ENCODE data around the gene RESP18.
"Not testable (repeated sequence)": the region's sequence is repeated elsewhere in the genome, so short reads cannot be mapped to it uniquely, and the experiment has no call there.

Gene RESP18

DNA sequence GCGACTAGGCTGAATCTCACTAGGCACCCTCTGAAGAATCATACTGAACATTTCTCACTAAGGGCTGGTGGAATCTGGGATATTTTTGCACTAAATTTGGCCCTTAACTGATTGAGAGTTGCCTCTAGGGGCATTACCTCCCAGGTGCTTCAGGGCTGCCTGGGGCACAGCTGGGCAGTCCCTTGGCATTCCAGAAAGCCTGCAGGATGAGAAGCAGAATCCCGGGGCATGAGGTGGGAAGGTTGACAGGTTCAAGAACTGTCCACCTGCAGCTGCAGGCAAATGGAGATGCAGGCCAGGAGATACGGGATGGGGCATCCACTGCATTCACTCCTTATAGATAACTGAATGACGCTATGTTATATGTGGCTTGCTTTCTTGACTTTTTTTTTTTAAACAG, 7.4 kb downstream of the RESP18 start:
- no peak for DNase-seq

GRCh38 chr2:219323434-219323833, 9.1 kb downstream of the RESP18 start:
- DNase-seq, result peak; percentile 59 to 64

DNA sequence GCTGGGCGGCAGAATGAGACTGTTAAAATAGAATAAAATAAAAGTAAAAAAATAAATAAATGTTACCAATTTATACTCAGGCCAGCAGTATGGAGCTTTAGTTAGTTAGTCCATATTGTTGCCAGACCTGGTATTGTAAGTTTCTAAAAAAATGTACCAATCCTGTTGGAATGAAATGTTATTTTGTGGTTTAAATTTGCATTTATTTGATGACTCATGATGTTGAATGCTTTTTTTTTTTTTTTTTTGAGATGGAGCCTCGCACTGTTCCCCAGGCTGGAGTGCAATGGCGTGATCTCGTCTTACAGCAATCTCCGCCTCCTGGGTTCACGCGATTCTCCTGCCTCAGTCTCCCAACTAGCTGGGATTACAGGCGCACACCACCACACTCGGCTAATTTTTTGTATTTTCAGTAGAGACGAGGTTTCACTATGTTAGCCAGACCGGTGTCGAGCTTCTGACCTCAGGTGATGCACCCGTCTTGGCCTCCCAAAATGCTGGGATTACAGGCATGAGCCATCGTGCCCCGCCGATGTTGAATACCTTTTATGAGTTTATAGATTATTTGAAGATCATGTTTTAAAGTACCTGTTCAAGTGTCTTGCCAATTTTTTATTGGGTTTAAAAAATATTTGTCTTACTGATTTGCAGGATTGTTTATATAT, 17.6 kb downstream of the RESP18 start:
- DNase-seq, result no peak

- DNase-seq, result not testable (repeated sequence)
These were observed 19.8 kb downstream of the RESP18 start for GRCh38 chr2:219312683-219313263.

GRCh38 chr2:219309278-219309677, 23.3 kb downstream of the RESP18 start, which contains the start of gene PTPRN:
Gene PTPRN, minus strand, starts transcription at chr2:219309401. Its CDS starts 69 bp downstream, at chr2:219309332.
- no peak for DNase-seq

DNA sequence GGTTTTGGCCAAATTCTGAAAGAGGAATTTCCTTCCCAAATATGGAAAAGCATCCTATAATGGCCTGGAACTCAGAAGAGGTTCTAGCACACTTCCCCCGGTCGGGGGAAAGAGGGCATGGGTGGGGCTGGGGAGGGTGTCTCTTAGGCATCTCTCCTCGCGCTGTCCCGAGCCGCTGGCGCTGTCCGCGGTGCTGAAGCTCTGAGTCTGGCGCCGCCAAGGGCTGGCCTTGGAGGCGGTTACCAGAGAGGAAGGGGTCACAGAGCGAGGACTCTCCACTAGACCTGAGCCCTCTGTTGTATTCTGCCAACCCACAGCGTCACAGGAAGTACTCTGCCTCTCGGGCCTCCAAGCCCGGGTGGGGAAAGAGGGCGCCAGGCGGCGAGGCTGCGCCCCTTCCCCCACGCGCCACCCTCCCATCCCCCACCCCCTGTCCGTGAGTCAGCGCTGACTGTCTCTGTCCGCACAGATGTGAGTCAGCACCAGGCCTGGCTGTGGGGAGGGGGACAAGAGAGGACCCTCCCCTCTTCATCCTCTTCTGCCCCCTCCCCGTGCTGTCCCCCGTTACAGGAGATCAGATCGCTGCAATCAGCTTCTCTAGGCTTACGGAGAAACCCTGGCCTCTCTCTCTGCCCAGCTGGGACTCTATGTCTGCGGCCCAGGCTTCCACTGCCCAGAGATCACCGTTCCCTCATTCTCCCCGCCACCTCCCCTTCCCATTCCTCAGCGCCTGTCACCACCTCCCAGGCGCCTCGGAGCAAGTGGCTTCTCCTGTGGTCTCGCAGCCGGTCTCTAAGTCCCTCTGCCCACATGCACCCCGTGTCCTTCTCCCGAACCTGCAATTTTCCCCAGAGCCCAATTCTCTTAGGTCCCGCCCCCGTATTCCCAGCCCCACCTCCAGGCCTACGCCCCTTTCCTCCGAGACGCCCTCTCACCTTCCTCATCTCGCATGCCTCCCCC, 24.1 kb downstream of the RESP18 start:
- DNase-seq, result peak; percentile 42 to 70

DNA sequence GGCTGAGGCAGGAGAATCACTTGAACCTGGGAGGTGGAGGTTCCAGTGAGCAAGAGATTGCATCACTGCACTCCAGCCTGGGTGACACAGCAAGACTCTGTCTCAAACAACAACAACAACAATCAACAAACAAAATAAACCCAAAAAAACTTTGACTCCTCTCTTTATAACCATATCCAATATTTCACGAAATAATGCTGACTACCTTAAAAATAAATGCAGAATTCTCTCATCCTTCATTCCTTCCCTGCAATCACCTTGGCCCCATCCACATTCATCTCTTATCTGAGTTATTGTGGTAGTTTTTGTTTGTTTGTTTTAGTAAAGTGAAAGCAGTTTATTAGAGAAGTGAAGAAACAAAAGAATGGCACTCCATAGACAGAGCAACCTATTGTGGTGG, 26.5 kb downstream of the RESP18 start:
- no peak for DNase-seq

DNA sequence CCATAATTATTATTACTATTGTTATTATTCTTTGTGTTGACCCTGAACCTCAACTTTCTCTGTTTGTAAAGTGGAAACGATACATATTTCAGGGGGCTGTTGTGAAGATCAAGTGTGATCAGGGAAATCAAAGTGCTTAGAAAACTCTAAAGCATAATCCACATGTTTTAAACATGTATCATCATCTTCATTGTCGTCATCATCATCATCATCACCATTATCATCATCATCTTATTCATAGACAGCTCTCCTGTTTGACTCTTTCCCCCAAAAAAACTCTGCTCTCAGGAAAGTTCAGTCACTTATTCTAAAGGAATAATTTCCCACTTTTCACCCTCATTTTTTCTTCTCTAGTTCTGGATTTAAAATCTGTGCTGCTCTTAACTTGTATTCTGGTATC, 28.3 kb downstream of the RESP18 start:
- DNase-seq, result no peak

DNA sequence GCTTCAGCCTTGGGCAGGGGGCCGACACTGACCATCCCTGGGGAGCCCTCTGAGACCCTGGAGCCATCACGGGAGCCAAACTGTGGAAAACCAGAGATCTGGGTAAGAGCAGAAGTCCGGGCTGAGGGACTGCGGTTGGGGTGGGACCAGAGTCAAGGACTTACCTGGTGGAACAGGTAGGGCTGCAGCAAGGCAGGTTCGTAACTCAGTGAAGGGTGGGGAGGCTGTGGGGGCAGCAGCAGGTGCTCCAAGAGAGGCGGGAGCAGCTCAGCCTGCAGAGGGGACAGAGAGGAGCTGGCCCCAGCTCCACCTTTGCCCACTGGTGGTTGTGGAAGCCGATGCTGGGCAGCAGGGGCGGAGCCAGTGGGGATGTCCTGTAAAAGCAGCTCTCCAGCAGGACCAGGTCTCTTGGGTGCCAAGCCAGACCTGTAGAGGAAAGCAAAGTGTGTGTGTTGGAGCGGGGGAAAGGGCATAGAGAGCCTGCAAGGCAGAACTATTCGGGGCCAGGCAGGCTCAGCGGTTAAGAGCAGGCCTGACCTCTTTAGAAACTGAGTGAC, 30.1 kb downstream of the RESP18 start:
- DNase-seq, result no peak

GRCh38 chr2:219300022-219300421, 32.5 kb downstream of the RESP18 start:
- no peak for DNase-seq

DNA sequence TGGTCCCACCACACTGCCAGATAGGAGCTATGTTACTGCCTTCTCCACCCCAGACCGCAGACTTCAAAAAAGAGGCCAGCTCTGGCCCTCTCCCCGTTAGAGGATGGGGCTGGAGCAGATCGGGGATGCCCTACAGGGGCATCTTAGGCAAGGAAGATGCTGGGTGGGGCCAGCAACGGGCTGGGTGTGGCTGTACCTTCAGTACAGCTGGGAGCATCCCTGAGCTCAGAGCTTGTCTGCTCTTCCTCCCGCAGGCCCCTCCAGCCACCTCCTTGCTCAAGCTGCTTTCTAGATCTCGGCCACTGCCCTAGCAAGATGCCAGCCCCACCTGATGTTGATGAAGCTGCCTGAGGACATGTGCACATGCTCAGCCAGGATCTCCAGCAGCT, 33.2 kb downstream of the RESP18 start:
- DNase-seq, result no peak

DNA sequence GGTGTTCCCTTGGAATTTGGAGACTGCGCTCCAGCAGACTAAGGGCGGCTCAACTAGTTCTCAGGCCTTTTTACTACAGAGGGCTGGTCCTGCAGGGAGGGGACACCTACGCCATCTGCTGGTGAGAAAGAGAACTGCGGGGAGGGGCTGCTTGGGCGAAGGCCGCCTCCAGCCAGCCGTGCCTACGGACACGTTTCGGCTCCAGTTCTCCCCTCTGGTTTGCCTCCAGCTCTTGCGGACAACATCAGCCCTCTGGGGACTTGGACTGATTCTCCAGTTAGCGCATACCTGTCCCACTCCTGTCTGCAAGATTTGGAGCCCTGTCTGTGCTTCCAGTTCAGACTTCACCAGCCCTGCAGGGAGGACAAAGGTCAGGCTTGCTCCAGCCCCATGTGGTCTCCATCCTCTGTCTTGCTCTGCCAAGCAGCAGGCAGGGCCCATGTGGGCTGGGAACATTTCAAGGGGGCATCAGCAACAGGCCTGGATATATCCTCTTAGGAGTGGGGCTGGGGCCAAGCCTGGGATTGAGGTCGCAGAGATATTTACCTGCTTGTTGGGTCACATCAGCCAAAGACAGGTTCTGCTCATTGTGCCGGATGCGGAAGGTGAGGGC, 33.7 kb downstream of the RESP18 start:
- peak; percentile 86 to 87 for DNase-seq

DNA sequence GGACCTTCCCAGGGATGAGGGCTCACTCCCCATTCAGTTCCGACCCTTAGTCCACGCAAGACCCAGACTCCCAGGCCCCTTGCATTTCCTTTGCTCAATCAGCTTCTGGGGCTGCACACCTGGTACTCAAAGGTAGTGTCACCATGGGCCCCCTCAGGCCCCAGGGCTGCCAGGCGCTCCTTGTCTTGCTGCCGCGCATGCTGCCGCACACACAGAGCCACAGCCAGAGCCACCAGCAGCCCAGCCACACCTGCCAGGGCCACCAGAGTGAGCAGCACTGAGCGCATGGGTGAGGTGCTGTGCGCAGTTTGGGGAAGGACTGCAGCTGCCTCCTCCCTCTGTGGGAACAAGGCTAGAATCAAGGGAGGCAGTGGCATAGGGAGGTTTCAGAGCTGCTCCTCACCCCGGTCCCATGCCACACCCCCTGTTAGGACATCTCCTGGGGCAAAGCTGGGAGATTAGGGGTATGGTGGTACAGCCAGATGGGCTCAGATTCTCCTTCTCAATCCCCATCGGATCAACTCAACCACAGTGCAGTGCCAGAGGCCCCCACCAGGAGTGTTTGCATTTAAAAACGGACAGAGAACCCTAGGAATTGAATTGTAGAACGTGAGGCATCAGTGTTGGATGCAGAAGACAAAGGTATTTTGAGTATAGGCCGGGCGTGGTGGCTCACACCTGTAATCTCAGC, 34.6 kb downstream of the RESP18 start:
- no peak for DNase-seq

GRCh38 chr2:219296631-219297391, 35.7 kb downstream of the RESP18 start:
- no peak for DNase-seq

DNA sequence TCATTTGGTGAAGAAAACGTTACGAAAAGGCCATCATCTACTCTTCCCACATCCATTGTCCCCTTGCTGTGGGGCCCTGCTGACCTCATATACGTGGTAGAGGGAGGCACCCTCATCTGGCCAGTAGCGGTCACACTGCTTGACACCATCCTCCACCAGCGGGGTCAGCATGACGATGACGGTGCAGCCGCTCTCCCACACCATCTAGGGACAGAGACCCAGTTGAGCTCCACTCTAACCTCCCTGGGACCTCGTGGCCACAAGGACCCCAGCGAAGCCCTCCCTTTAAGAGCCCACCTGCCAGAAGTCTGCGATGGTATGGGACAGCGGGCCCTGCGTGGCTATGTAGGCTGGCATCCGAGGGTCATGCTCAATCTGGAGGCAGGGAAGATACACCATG, 36.4 kb downstream of the RESP18 start:
- DNase-seq, result no peak

DNA sequence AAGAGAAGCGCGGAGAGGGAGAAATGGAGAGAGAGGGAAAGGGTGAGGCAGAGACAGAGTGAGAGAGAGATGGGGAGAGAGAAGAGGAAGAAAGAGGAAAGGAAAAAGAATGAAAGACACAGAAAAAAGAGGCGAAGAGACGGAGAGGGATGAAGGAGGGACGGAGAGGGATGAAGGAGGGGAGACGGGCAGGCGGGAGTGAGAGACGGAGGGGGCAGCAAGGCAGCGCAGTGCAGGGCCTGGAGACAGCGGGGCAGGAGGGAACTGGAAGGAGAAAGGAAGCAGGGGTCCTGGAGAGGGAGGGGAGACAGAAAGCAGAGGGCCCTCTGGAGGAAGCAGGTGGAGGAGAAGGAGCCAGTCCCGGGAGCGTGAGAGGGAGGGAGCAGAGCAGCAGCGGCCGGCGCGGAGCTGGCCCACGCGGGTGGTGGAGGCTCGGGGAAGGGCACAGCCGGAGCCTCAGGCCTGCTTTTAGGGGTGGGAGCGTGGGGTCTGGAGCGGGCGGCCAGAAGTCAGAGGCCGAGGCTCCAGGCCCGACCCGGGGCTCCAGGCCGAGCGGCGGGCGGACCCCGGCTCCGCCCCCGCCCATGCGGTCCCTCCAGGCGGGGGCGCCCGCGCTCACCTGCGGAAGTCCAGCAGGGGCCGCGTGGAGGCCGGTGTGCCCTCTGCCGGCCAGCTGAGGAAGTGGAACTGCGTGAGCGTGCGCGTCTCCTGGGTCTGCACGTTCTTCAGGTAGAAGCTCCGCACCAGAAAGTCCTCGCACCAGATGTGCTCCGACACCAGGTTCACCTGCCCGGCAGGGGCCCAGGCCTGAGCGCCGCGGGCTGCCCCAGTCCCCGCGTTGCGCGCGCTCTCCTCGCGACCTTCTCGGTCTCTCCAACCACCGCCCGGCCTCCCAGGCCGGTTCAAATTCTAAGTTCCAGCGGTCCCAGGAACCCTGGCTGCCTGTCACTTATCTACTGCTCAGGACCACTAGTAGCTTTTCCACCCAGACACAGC, 37.9 kb downstream of the RESP18 start:
- peak; percentile 68 to 82 for DNase-seq

- no peak for DNase-seq
These were observed 38.8 kb downstream of the RESP18 start for GRCh38 chr2:219293736-219294231.

GRCh38 chr2:219292616-219293015, 39.9 kb downstream of the RESP18 start:
- DNase-seq, result no peak

GRCh38 chr2:219291910-219292490, 40.5 kb downstream of the RESP18 start:
- no peak for DNase-seq
